ENCODE data around the gene ENO1.

Gene ENO1

DNA sequence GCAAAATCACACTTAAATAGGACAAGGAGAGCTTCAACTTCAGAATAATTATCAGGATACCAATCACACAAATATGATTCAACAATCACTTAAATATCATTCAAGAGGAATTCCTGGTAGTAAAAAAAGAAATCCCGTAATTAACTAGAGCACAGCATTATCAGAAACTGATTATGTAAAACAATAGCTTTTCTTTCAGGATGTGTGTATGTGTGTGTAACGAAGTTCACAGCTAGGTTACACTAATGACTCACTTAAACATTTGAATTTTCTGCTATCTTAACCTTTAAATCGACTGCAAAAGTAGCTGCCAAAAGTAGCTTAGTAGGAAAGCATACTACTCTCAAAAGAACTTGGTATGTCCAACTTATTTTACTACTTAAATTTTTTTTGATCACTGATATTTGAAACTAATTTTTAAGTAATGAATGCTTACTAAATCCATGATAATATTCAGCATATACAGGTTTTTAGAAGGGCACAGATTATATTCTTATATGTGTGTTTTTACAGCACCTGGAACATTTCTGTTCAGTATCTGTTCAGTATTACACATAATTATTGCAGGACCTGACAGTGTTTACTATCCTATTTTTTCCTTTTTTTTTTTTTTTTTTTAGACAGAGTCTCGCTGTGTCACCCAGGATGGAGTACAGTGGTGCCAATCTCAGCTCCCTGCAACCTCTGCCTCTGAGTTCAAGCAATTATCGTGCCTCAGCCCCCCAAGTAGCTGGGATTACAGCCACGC lies 65.3 kb downstream of the ENO1 start:
- no peak for DNase-seq (ENCODE audit: low read depth in 2 of 2)

DNA sequence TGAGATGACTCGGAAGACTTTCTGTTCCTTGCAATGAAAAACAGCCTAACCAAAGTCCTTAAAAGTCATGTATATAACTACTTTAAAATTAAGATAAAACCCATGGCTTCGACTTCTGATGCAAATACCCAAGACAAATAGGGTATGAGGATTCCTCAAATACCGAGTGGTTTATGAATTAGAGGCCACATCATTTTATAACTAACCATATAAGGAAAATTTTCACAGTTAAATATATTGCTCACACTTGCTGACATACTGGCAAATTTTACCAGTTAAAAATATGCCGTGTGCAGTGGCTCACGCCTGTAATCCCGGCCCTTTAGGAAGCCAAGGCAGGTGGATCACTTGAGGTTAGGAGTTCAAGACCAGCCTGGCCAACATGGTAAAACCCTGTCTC lies 66.4 kb downstream of the ENO1 start:
- no peak for DNase-seq (ENCODE audit: low read depth in 2 of 2)

Measured in stimulated activated CD8-positive, alpha-beta memory T cell treated with anti-CD3 and anti-CD28 coated beads, Interleukin-15, amount 100 ng/mL, for 48 hours (primary cell).